ENCODE results near the gene NKX1-1.

The NKX1-1 gene

GRCh38 chr4:1413687-1414479 is 7.6 kb upstream of the NKX1-1 start:
- H3K27me3 ChIP-seq (ENCODE audit: insufficient read depth, low read length, poor library complexity), result no peaks in the 10 kb centered on the region
- H3K36me3 ChIP-seq (ENCODE audit: insufficient read depth, low read length), result no peaks in the 10 kb centered on the region
- H3K9me3 ChIP-seq (ENCODE audit: insufficient read depth, low read length, severe bottlenecking), result no peaks in the 10 kb centered on the region
- peaks cover 13% of the 10 kb centered on the region; the same call in 1 of the 2 replicates for H4K20me1 ChIP-seq (ENCODE audit: insufficient read depth, low read length)
- no peak overlapping the region for H3K9ac ChIP-seq (ENCODE audit: low read depth, low read length)
- no peak overlapping the region for H3K4me3 ChIP-seq (ENCODE audit: low read depth in 1 of 2, low read length in 2 of 2)
- H3K79me2 ChIP-seq (ENCODE audit: insufficient read depth, low read length), result no peaks in the 10 kb centered on the region
- H3K4me2 ChIP-seq (ENCODE audit: insufficient read depth, low read length), result no peak overlapping the region
- no peak overlapping the region for H2AFZ ChIP-seq (ENCODE audit: low read depth, low read length)
- TF ChIP-seq, protein P1, sequence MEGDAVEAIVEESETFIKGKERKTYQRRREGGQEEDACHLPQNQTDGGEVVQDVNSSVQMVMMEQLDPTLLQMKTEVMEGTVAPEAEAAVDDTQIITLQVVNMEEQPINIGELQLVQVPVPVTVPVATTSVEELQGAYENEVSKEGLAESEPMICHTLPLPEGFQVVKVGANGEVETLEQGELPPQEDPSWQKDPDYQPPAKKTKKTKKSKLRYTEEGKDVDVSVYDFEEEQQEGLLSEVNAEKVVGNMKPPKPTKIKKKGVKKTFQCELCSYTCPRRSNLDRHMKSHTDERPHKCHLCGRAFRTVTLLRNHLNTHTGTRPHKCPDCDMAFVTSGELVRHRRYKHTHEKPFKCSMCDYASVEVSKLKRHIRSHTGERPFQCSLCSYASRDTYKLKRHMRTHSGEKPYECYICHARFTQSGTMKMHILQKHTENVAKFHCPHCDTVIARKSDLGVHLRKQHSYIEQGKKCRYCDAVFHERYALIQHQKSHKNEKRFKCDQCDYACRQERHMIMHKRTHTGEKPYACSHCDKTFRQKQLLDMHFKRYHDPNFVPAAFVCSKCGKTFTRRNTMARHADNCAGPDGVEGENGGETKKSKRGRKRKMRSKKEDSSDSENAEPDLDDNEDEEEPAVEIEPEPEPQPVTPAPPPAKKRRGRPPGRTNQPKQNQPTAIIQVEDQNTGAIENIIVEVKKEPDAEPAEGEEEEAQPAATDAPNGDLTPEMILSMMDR (IDR thresholded peaks at IDR 0.05; ENCODE audit: borderline replicate concordance, extremely low read depth, low read length, poor library complexity, severe bottlenecking), result no peak
- no peak for TF ChIP-seq EZH2 (IDR thresholded peaks at IDR 0.05; ENCODE audit: borderline replicate concordance, low read depth, low read length, severe bottlenecking)
- no peak overlapping the region for H3K27ac ChIP-seq (ENCODE audit: low read length)
- DNase-seq, result no peak
- no peaks in the 10 kb centered on the region for H3K4me1 ChIP-seq (ENCODE audit: insufficient read depth, low read length)
- ATAC-seq (ENCODE audit: insufficient read depth, low read depth), result no peak

GRCh38 chr4:1413204-1413663 is 7.0 kb upstream of the NKX1-1 start:
- no peaks in the 10 kb centered on the region for H3K79me2 ChIP-seq (ENCODE audit: insufficient read depth, low read length)
- no peak for DNase-seq
- H3K9ac ChIP-seq (ENCODE audit: low read depth, low read length), result no peak overlapping the region
- H2AFZ ChIP-seq (ENCODE audit: low read depth, low read length), result no peak overlapping the region
- H4K20me1 ChIP-seq (ENCODE audit: insufficient read depth, low read length), result peaks cover 12% of the 10 kb centered on the region; the same call in 1 of the 2 replicates
- H3K36me3 ChIP-seq (ENCODE audit: insufficient read depth, low read length), result no peaks in the 10 kb centered on the region
- H3K4me3 ChIP-seq (ENCODE audit: low read depth in 1 of 2, low read length in 2 of 2), result no peak overlapping the region
- no peak for ATAC-seq (ENCODE audit: insufficient read depth, low read depth)
- no peaks in the 10 kb centered on the region for H3K27me3 ChIP-seq (ENCODE audit: insufficient read depth, low read length, poor library complexity)
- H3K9me3 ChIP-seq (ENCODE audit: insufficient read depth, low read length, severe bottlenecking), result no peaks in the 10 kb centered on the region
- no peaks in the 10 kb centered on the region for H3K4me1 ChIP-seq (ENCODE audit: insufficient read depth, low read length)
- TF ChIP-seq, protein P1 (IDR thresholded peaks at IDR 0.05; ENCODE audit: borderline replicate concordance, extremely low read depth, low read length, poor library complexity, severe bottlenecking), result no peak
- no peak for TF ChIP-seq EZH2 (IDR thresholded peaks at IDR 0.05; ENCODE audit: borderline replicate concordance, low read depth, low read length, severe bottlenecking)
- H3K4me2 ChIP-seq (ENCODE audit: insufficient read depth, low read length), result no peak overlapping the region
- H3K27ac ChIP-seq (ENCODE audit: low read length), result no peak overlapping the region

- peaks cover 12% of the 10 kb centered on the region; the same call in 1 of the 2 replicates for H4K20me1 ChIP-seq (ENCODE audit: insufficient read depth, low read length)
- H3K79me2 ChIP-seq (ENCODE audit: insufficient read depth, low read length), result no peaks in the 10 kb centered on the region
- no peaks in the 10 kb centered on the region for H3K27me3 ChIP-seq (ENCODE audit: insufficient read depth, low read length, poor library complexity)
- no peak overlapping the region for H2AFZ ChIP-seq (ENCODE audit: low read depth, low read length)
- ATAC-seq (ENCODE audit: insufficient read depth, low read depth) (no peak), DNase-seq (no peak)
- no peaks in the 10 kb centered on the region for H3K9me3 ChIP-seq (ENCODE audit: insufficient read depth, low read length, severe bottlenecking)
- H3K36me3 ChIP-seq (ENCODE audit: insufficient read depth, low read length), result no peaks in the 10 kb centered on the region
- no peak overlapping the region for H3K9ac ChIP-seq (ENCODE audit: low read depth, low read length)
- no peaks in the 10 kb centered on the region for H3K4me1 ChIP-seq (ENCODE audit: insufficient read depth, low read length)
- H3K4me3 ChIP-seq (ENCODE audit: low read depth in 1 of 2, low read length in 2 of 2), result no peak overlapping the region
- TF ChIP-seq, protein P1 (IDR thresholded peaks at IDR 0.05; ENCODE audit: borderline replicate concordance, extremely low read depth, low read length, poor library complexity, severe bottlenecking), result no peak
- TF ChIP-seq EZH2 (IDR thresholded peaks at IDR 0.05; ENCODE audit: borderline replicate concordance, low read depth, low read length, severe bottlenecking), result no peak
- H3K27ac ChIP-seq (ENCODE audit: low read length), result no peak overlapping the region
- H3K4me2 ChIP-seq (ENCODE audit: insufficient read depth, low read length), result no peak overlapping the region
Measured at GRCh38 chr4:1412376-1413203, 6.3 kb upstream of the NKX1-1 start.
